Activated CD4-positive, alpha-beta T cell treated with anti-CD3 and anti-CD28 coated beads for 24 hours (primary cell): ENCODE results near the gene PTPRC.
"Not testable (repeated sequence)": the region's sequence is repeated elsewhere in the genome, so short reads cannot be mapped to it uniquely, and the experiment has no call there.

ENCODE experiments used
- DNase-seq, 2 donors: peaks; one replicate each; pipeline ENCODE4 v3.0.0-alpha.2; 2020; ENCODE audit warnings: low read depth in 2 of 2

Gene PTPRC, protein sequence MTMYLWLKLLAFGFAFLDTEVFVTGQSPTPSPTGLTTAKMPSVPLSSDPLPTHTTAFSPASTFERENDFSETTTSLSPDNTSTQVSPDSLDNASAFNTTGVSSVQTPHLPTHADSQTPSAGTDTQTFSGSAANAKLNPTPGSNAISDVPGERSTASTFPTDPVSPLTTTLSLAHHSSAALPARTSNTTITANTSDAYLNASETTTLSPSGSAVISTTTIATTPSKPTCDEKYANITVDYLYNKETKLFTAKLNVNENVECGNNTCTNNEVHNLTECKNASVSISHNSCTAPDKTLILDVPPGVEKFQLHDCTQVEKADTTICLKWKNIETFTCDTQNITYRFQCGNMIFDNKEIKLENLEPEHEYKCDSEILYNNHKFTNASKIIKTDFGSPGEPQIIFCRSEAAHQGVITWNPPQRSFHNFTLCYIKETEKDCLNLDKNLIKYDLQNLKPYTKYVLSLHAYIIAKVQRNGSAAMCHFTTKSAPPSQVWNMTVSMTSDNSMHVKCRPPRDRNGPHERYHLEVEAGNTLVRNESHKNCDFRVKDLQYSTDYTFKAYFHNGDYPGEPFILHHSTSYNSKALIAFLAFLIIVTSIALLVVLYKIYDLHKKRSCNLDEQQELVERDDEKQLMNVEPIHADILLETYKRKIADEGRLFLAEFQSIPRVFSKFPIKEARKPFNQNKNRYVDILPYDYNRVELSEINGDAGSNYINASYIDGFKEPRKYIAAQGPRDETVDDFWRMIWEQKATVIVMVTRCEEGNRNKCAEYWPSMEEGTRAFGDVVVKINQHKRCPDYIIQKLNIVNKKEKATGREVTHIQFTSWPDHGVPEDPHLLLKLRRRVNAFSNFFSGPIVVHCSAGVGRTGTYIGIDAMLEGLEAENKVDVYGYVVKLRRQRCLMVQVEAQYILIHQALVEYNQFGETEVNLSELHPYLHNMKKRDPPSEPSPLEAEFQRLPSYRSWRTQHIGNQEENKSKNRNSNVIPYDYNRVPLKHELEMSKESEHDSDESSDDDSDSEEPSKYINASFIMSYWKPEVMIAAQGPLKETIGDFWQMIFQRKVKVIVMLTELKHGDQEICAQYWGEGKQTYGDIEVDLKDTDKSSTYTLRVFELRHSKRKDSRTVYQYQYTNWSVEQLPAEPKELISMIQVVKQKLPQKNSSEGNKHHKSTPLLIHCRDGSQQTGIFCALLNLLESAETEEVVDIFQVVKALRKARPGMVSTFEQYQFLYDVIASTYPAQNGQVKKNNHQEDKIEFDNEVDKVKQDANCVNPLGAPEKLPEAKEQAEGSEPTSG (N-terminal part only)

DNA sequence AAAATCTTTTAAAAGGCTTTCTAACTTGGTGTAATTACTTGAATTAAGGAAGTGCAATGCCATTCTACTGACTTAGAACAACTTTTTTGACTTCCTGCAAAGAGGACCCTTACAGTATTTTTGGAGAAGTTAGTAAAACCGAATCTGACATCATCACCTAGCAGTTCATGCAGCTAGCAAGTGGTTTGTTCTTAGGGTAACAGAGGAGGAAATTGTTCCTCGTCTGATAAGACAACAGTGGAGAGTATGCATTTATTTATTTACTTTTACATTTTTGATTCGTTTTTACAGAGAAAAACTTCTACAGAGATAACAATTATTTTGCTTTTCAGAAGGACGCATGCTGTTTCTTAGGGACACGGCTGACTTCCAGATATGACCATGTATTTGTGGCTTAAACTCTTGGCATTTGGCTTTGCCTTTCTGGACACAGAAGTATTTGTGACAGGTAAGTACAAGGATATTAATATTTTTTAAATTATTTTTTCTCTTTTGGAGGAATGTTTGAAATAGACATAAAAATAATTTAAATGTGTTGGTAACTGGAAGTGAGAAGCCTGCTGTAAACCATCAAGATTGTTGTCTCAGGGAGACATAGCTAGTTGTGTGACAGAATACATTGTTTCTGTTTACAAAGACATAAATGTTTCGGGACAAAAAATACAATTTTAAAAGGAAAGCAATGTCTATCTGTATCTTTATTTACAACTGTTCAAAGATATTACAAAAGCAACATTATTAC, at the start of gene PTPRC:
PTPRC (plus strand) TSS at position 147 of the 742 bp plus-strand sequence; CDS start at position 376, 229 bp downstream.
- DNase-seq, result no peak

DNA sequence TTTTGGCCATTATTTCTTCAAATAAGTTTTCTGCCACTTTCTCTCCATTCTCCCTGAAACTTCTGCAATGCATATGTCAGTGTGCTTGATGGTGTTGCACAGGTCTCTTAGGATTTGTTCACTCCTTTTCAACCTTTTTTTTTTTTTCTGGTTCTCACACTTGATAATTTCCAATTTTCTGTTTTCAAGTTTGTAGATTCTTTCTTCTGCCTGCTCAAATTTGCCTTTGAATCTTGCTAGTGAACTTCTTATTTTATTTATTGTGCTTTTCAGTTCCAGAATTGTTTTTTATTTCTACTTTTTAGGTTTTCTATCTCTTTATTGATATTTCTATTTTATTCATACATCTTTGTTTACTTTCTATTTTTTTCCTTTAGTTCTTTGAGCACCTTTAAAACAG, 48.4 kb upstream of the PTPRC start:
- no peak for DNase-seq

DNA sequence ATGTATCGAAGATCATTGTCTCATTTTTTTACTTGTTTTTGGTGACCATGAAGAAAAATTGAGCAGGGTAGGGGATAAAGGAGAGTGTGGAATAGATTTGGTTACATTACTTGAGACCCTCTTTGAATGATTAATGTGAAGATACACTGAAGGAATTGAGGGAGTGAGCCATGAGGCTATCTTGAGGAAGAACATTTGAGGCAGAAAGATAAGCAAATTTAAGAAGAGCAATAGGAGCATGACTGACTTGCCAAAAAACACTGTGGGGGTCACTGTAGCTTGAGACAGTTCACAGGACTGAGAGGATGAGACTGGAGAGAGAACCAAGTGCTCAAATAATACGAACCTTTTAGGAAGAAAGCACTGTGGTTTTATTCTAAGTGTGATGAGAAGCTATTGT, 43.1 kb upstream of the PTPRC start:
- no peak for DNase-seq

DNA sequence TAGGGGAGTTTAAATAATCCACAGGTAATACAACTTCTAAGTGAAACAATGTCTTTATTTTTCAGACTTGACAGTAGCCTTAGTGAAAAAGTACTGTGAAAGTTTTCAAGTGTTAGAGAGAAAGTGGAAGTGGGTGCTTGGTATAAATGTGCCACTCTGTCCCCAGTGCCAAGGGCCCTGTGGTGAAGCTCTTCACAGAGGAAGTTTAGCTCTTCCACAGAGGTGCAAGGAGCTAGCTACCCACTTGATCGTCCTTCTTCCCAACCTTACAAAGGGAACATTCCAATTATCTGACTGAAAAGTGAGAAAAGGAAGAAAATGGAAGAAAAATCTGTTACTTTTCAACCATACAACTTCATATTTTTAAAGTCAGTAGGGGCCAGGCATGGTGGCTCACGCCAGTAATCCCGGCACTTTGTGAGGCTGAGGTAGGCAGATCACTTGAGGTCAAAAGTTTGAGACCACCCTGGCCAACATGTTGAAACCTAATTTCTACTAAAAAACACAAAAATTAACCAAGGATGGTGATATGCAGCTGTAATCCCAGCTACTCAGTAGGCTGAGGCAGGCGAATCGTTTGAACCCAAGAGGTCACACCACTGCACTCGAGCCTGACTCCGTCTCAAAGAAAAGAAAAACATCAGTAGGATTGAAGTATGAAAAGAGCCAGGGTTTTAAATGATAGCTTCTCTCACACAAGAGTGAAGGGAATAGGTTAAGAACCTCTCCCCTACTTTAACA, 41.0 kb upstream of the PTPRC start:
- no peak for DNase-seq

DNA sequence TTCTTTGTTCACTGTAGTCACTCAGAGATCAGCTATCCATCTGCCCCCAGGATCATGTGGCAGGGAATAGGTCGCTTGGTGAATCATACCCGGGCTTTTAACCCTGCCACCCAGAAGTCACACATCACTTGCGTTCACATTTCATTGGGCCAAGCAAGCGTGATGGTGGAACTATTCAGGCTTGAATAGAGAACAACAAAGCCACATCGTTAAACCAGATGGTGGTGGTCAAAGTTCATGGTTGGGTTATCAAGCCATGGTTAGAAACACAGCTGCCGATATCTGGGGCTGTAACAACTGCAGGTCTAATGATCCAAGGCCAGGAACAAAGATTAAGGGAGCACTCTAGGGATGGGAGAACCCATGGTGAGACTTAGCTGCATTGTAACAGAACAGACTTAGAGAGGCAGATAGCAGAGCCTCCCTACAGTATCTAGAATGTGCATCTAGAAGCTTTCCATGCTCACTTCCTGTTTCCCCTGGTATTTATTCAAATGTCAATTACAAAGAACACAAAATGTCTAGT, 40.0 kb upstream of the PTPRC start:
- DNase-seq, result no peak

DNA sequence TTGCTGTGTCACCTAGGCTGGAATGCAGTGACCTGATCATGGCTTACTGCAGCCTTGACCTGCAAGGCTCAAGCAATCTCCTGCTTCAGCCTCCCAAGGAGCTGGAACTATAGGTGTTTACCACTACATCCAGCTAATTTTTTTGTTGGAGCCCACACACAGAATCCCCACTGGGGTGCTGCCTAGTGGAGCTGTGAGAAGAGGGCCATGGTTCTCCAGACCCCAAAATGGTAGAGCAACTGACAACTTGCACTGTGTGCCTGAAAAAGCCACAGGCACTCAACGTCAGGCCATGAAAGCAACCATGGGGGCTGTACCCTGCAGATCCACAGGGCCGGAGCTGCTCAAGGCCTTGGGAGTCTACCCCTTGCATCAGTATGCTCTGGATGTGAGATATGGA, 39.1 kb upstream of the PTPRC start:
- no peak for DNase-seq

DNA sequence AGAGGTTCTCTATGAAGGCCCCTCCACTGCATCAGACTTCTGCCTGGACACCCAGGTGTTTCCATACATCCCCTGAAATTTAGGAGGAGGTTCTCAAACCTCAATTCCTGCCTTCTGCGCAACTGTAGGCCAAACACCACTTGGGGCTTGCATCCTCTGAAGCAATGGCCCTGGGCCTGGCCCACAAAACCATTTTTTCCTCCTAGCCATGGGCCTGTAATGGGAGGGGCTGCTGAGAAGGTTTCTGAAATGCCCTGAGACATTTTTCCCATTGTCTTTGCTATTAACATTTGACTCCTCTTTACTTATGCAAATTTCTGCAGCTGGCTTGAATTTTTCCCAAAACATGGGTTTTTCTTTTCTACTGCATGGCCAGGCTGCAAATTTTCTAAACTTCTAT, 37.9 kb upstream of the PTPRC start:
- DNase-seq, result no peak

DNA sequence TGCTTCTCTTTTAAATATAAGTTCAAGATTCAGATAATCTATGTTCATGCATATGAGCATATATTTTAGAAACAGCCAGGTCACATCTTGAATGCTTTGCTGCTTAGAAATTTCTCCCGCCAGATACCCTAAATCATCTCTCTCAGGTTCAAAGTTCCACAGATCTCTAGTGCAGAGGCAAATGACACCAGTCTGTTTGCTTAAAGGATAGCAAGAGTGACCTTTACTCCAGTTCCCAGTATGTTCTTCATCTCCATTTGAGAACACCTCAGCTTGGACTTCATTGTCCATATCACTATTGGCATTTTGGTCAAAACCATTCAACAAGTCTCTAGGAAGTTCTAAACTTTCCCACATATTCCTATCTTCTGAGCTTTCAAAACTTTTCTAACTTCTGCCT, 37.5 kb upstream of the PTPRC start:
- DNase-seq, result not testable (repeated sequence)

DNA sequence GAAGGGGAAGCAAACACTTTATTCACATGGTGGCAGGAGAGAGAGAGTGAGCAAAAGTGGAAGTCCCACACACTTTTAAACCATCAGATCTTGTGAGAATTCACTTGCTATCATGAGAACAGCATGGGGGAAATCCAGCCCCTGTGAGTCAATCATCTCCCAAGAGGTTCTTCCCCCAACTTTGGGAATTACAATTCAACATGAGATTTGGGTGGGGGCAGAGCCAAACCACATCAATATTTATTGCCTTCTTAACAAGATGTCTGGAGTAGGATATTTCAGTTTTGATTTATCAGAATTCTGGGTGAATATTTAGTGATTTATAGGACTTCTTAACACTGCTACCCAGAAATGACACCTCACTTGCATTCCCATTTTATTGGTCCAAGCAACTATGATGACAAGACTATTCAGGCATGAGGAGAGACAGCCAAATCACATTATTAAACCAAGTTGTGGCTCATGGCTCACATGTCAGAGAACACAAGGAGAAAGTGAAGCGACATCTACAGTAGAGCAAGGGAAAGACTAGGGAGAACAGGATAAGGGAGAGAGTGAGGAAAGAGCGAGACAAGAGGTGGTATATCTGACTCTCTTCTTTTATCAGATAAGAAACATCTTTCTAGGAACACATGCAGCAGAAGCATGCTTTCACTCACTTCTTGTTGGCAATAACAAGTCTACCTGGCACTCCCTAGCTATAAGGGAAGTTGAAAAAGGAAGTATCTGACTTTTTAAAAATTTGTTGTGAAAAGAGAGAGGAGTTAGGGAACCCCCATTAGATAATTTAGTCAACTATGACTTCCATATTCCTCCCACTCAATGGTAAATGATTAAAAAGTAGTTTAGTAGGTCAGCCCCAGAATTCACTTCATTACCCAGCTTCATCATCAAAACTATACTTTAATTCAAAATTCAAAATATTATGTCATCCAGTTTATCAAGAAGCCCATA, 36.6 kb upstream of the PTPRC start:
- no peak for DNase-seq

DNA sequence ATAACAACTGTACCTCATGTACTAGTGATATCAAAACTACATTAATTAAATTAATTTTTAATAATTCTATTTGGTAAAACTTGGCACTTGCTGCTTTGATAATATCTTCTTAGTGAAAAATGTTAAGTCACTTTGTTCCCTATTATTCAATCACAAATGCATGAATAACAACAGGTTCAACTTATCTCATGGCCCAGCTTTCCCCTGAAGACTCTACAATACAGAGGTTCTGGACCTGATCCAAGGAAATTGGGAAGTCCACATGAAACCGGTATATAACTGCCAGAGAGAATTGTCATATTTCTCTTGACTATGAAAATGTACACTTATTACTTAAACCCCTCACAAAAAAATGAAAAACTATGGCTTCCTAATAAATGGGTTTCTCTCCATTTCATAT, 33.9 kb upstream of the PTPRC start:
- DNase-seq, result no peak

DNA sequence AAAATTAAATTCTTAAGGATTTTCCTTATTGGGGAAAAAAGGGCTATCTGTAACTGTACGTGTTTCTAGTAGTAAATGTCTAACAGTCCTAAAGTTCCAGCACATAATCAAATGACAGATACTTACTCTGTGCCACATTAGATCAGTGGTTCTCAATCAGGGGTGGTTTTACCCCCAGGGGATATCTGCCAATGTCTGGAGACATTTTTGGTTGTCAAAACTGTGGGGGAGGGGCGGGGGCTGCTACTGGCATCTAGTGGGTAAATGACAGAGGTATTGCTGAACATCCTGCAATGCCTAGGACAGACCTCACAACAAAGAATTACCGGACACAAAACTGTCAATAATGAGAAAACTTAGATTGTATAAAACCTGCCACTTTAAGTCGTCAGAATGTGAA, 33.4 kb upstream of the PTPRC start:
- DNase-seq, result no peak

DNA sequence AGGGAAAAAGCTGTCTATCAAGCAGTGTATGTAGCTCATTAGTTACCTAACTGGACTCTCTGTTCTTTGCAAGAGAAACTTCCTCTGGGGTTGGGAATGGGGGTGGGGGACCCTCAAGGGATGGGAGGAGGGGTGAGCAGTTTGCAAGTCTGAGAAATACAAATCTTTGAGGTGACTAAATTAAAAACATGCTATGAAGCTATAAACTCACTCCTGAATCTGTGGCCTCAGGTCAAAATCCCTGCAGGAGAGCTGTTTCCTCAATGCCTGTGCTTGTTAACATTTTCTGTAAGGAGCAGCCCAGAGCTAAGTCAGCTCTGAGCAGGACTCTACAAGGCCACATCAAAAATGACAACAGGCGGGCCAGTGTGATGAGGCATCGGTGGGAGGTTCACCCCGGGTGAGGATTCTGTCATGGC, 32.8 kb upstream of the PTPRC start:
- no peak for DNase-seq

DNA sequence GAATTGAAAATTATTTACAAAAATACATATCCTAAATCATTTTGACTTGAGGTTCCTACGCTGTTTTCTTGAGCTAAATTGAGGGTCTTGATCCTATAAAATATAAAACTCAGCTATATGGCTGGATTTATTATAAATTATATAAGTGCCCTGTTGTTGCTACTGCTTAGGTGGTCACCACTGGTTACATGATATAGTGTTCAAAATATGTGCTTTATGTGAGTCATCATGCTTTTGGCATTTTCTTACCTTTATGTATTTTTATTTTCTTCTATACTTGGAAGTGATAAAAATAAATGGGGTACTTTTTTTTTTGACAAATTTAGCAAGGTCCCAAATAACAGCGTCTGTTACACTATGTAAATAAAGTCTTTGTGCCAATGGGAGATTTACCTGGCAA, 31.1 kb upstream of the PTPRC start:
- DNase-seq, result no peak

DNA sequence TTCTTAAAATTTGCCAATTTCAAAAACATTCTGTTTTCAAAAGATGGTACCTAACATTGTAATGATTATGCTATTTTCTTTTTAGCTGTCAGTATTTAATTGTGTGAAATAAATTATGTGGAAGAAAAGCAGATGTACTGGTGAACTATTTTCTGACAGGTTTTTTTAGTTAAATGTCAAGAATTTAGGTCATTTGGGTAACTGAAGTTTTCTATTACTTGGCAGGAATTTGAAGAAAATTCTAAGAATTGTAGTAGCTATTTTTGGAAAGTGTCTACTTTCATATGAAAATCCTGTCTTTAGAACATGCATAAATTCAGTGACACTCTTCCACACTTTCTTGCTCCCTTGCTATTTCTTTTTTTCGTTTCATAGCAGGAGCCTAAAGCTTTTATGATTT, 28.5 kb upstream of the PTPRC start:
- no peak for DNase-seq

DNA sequence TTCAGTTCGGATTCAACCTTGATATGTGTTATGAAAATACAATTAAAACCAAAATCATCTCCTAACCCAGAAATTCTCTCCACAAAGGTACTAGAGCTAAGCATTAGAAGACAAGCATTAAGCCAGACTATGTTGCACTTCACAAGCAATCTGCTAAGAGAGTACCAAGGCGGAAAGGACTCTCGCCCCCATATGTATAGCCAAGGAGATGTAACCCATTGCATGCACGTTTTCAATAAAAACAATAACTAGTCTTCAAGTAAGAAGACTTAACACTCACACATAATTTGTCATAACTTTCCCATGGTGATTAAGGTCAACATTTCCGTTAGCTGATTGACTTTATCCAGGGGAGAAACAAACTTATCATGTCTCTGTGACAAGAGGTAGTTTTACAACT, 27.6 kb upstream of the PTPRC start:
- DNase-seq, result no peak

DNA sequence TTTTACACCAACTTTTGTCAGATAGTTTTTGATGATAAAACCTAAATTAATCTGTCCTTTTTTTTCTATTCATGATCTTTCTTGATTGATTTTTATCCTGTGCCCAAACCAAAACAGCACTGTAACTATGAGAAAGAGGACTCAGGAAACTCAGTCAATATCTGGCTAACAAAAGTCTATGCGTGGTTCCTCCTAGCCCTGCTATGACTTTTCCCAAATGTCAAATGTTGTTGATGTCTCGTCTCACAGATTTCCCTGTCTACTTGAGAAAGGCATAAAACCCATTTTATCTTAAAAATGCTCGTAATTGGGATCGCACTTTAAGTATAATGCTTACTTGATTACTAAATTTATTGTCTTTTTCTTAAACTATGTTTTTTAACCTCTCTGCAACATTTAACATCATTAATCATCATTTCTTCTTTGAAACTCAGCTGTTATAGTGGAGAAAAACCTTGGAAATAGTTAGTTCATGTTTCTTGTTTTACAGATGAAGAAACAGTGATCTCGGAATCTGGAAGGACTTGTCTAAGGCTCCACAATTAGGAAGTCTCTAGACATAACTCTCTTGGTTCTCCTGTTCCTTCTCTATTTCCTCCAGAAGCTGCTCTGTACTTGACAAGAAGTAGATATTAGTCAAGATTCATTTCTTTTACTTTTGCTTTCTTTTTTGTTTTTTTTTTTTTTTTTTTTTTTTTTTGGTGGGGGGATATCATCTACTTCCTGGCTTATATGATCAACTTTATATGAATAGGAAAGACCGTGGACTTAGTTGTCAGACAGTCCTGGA, 26.2 kb upstream of the PTPRC start:
- no peak for DNase-seq

DNA sequence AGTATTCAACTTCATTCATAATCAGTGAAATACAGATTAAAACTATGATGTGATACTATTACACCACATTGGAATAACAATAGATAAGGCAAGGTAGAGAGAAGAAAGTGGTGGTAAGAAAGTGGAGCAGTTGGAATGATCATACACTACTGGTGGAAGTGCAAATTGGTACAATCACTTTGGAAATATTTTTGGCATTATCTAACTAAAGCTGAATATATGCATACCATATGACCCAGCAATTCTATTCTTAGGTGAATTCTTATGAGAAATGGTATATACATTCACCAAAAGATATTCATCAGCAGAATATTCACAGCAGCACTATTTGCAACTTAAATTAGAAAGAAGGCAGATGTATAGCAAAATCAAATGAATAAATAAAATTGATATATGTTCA, 21.4 kb upstream of the PTPRC start:
- DNase-seq, result no peak

DNA sequence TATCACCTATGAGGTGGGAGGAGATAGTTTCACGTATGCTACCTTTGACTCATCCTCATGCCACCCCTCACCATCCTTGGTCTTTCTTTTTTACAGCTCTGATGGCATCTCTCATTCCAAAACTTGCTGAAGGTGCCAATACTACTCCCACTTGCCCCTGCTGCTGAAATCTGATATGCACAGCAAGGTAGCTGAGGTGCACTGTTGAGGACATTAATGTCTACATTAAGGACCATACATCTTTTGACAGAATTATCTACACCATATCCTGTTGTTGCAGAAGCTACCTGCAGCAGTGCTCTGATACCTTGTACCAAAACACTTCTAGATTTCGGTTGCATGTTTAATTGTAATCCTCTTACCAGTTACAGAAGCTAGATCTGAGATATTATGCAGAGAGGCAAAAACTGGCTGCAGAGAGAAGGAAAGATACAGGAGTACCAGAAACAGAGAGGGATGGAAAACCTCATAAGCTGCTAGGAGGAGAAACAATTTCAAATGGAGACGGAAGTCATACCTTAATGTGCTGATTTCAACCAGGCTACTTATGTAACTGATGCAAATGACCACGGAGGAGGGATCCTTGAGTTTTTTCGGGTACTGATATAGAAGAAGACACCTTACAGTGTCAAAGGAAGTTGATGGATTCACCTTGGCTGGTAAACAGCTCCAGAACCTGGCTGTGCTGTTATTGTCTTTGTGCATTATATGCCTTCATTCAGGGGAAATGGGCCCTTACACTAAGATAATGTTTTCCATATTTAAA, 19.3 kb upstream of the PTPRC start:
- DNase-seq, result no peak
